HEK293 (cell line): ENCODE measurements around the gene ZNF548.

Source experiments
- GLIS2 ChIP-seq: fragments of 450-650 bp; formaldehyde crosslinking; IDR thresholded peaks from 2 replicates; pipeline ENCODE4 v1.5.1; 2016; ENCODE audit warnings: missing biosample characterization, missing genetic modification characterization
- HOXD13 ChIP-seq: sonication (generic); formaldehyde crosslinking; IDR thresholded peaks from 2 replicates; pipeline ENCODE4 v1.8.0; 2022; ENCODE audit warnings: missing genetic modification reagents, borderline replicate concordance
- IKZF3 ChIP-seq: fragments of 450-650 bp; IDR thresholded peaks from 2 replicates; pipeline ENCODE4 v1.5.0; 2018; ENCODE audit warnings: missing biosample characterization, mild to moderate bottlenecking, missing genetic modification characterization, moderate library complexity
- KLF1 ChIP-seq: fragments of 450-650 bp; formaldehyde crosslinking; IDR thresholded peaks from 2 replicates; pipeline ENCODE4 v1.5.1; 2016; ENCODE audit warnings: missing biosample characterization, missing genetic modification characterization
- KLF8 ChIP-seq: fragments of 450-650 bp; formaldehyde crosslinking; IDR thresholded peaks from 2 replicates; pipeline ENCODE4 v1.5.1; 2016; ENCODE audit warnings: missing biosample characterization, missing genetic modification characterization
- REPIN1 ChIP-seq: fragments of 450-650 bp; formaldehyde crosslinking; IDR thresholded peaks from 2 replicates; pipeline ENCODE4 v1.5.1; 2017; ENCODE audit warnings: missing biosample characterization, missing genetic modification characterization, low read depth
- SCRT2 ChIP-seq: fragments of 450-650 bp; formaldehyde crosslinking; IDR thresholded peaks from 2 replicates; pipeline ENCODE4 v1.5.1; 2016; ENCODE audit warnings: missing biosample characterization, missing genetic modification characterization
- SP2 ChIP-seq: fragments of 450-650 bp; formaldehyde crosslinking; IDR thresholded peaks from 2 replicates; pipeline ENCODE4 v1.5.1; 2016; ENCODE audit warnings: missing biosample characterization, missing genetic modification characterization
- TCF7L2 ChIP-seq: IDR thresholded peaks from 2 replicates; pipeline ENCODE4 v1.6.1; 2011; ENCODE audit warnings: low read depth, mild to moderate bottlenecking, inconsistent platforms, low read length, moderate library complexity, borderline replicate concordance
- YY1 ChIP-seq: fragments of 450-650 bp; formaldehyde crosslinking; IDR thresholded peaks from 2 replicates; pipeline ENCODE4 v1.5.1; 2018; ENCODE audit warnings: missing biosample characterization, missing genetic modification characterization
- ZBTB17 ChIP-seq: fragments of 450-650 bp; formaldehyde crosslinking; IDR thresholded peaks from 2 replicates; pipeline ENCODE4 v1.5.1; 2016; ENCODE audit warnings: missing biosample characterization, missing genetic modification characterization
- ZBTB21 ChIP-seq: fragments of 450-650 bp; formaldehyde crosslinking; IDR thresholded peaks from 2 replicates; pipeline ENCODE4 v1.5.1; 2017; ENCODE audit warnings: missing biosample characterization, missing genetic modification characterization
- ZBTB8A ChIP-seq: fragments of 450-650 bp; formaldehyde crosslinking; IDR thresholded peaks from 2 replicates; pipeline ENCODE4 v1.5.1; 2016; ENCODE audit warnings: missing biosample characterization, missing genetic modification characterization
- ZNF174 ChIP-seq: fragments of 450-650 bp; formaldehyde crosslinking; IDR thresholded peaks from 2 replicates; pipeline ENCODE4 v1.5.0; 2017; ENCODE audit warnings: missing biosample characterization, mild to moderate bottlenecking, missing genetic modification characterization
- ZNF23 ChIP-seq: fragments of 450-650 bp; formaldehyde crosslinking; IDR thresholded peaks from 2 replicates; pipeline ENCODE4 v1.5.1; 2016; ENCODE audit warnings: missing biosample characterization, missing genetic modification characterization, borderline replicate concordance
- ZNF335 ChIP-seq: fragments of 450-650 bp; formaldehyde crosslinking; conservative IDR thresholded peaks from 2 replicates; pipeline ENCODE4 v1.5.1; 2016; ENCODE audit warnings: missing biosample characterization, missing genetic modification characterization
- ZNF514 ChIP-seq: fragments of 450-650 bp; formaldehyde crosslinking; IDR thresholded peaks from 2 replicates; pipeline ENCODE4 v1.5.1; 2016; ENCODE audit warnings: missing biosample characterization, missing genetic modification characterization
- ZNF518A ChIP-seq: fragments of 450-650 bp; formaldehyde crosslinking; conservative IDR thresholded peaks from 2 replicates; pipeline ENCODE4 v1.5.1; 2016; ENCODE audit warnings: low read depth, missing biosample characterization, missing genetic modification characterization
- ZNF623 ChIP-seq: fragments of 450-650 bp; formaldehyde crosslinking; IDR thresholded peaks from 2 replicates; pipeline ENCODE4 v1.5.1; 2016; ENCODE audit warnings: missing biosample characterization, missing genetic modification characterization
- ZNF629 ChIP-seq: fragments of 450-650 bp; formaldehyde crosslinking; IDR thresholded peaks from 2 replicates; pipeline ENCODE4 v1.5.1; 2017; ENCODE audit warnings: missing biosample characterization, missing genetic modification characterization
- ZNF76 ChIP-seq: fragments of 450-650 bp; formaldehyde crosslinking; IDR thresholded peaks from 2 replicates; pipeline ENCODE4; 2016; ENCODE audit warnings: low read depth, missing biosample characterization, missing genetic modification characterization, borderline replicate concordance
- ZXDB ChIP-seq: fragments of 450-650 bp; formaldehyde crosslinking; IDR thresholded peaks from 2 replicates; pipeline ENCODE4 v1.5.1; 2016; ENCODE audit warnings: missing biosample characterization, missing genetic modification characterization
- TF ChIP-seq, protein P1 (sequence below): fragments of 450-650 bp; formaldehyde crosslinking; IDR thresholded peaks from 2 replicates; pipeline ENCODE4 v1.5.1; 2017; ENCODE audit warnings: missing biosample characterization, mild to moderate bottlenecking, missing genetic modification characterization, moderate library complexity

Gene ZNF548

DNA sequence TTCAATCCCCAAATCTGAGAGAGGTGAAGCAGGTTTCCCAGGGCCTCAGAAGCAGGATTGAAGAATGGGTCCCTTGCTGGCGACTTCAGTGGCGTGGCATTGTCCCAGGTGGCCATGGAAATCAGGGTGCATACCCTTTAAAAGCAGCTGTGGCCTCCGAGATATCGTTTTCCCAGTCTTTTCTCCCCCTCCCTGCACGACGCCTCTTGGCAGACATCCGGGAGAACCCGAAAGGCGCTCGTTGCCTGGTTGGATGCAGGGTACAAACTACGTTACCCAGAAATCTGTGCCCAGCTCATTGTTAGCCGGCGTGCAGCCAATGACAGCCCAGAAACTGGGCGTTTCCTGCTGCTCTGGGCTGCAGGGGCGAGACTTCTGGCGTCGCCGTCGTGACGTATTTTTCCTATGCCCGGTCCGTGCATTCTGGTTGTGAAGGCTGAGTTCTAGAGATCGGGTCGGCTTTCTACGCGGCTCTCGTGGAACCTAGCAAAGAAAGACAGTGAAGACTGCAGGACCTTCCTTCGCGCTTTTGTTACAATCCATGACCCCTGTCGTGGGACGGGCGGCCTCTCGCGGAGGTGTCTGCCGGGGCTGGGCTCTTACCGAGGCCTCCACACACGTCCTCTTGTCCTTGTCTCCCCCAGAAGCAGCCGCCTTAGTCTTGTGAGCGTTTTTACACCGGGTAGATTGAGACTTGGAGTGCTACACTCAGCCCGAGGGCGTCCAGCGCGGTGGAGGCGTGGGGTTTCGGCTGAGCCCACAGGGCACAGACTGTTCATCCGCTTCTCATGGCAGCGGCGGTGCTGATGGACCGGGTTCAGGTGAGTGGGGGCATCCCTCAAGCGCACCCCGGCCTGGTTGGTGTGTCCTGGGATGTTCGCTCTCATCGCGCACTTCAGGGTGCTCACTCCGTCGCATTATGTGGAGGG lies 38.5 kb upstream of the ZNF548 start, which contains the start of gene ZNF304 (continued):
- peak; percentile 42; the same call in 1 of the 2 replicates for TF ChIP-seq HOXD13 (CRISPR knock-in tag)
- no peak for TF ChIP-seq GLIS2 (tag by site-specific recombination)
- TF ChIP-seq ZBTB21 (tag by site-specific recombination) = peak; percentile 89
- peak; percentile 62; the same call in 1 of the 2 replicates for TF ChIP-seq IKZF3
- TF ChIP-seq, protein P1, sequence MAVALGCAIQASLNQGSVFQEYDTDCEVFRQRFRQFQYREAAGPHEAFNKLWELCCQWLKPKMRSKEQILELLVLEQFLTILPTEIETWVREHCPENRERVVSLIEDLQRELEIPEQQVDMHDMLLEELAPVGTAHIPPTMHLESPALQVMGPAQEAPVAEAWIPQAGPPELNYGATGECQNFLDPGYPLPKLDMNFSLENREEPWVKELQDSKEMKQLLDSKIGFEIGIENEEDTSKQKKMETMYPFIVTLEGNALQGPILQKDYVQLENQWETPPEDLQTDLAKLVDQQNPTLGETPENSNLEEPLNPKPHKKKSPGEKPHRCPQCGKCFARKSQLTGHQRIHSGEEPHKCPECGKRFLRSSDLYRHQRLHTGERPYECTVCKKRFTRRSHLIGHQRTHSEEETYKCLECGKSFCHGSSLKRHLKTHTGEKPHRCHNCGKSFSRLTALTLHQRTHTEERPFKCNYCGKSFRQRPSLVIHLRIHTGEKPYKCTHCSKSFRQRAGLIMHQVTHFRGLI (tag by site-specific recombination) = no peak
- TF ChIP-seq REPIN1 = no peak
- peak; percentile 84 for TF ChIP-seq KLF8 (tag by site-specific recombination)
- peak; percentile 91 for TF ChIP-seq SP2 (tag by site-specific recombination)
- peak; percentile 93 for TF ChIP-seq ZNF629
- TF ChIP-seq ZNF76 (tag by site-specific recombination) = peak; percentile 88
- no peak for TF ChIP-seq ZNF623 (tag by site-specific recombination)
- no peak for TF ChIP-seq TCF7L2
- TF ChIP-seq ZNF518A (tag by site-specific recombination) = peak; percentile 78
- peak; percentile 92 for TF ChIP-seq ZBTB17 (tag by site-specific recombination)
- no peak for TF ChIP-seq YY1
- 0 out of 2 replicates have a peak, but pooled peaks have one; percentile 17 for TF ChIP-seq ZNF23 (tag by site-specific recombination)
- no peak for TF ChIP-seq ZNF514 (tag by site-specific recombination)
- peak; percentile 100 for TF ChIP-seq ZXDB (tag by site-specific recombination)
- peak; percentile 60 for TF ChIP-seq ZNF335 (tag by site-specific recombination)
- no peak for TF ChIP-seq ZNF174 (tag by site-specific recombination)
- TF ChIP-seq ZBTB8A (tag by site-specific recombination) = peak; percentile 89
- peak; percentile 86 for TF ChIP-seq KLF1 (tag by site-specific recombination)
- TF ChIP-seq SCRT2 (tag by site-specific recombination) = no peak
